ENCODE results near the gene EPHB1.

DNA sequence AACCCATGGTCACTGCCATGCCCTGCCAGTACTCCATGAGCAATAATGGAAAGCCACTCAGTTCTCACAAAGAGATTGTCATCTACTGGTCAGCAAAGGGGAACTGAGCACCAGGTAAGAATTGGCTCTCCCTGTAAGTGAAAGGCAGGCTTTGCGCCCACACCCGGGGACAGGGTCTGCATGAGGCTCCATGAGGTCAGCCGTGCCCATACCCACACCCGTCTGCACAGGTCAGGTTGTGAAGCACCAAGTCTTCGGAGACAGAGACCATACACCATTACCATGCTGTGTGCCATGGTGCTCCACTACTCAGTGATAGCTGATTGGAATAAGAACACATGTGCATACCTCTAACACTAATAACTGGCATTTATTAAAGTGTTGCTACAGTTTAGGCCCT, 322.9 kb downstream of the EPHB1 start:
- TF ChIP-seq EZH2 (IDR thresholded peaks at IDR 0.05; ENCODE audit: insufficient read depth, poor library complexity, severe bottlenecking) (no peak), EZH2phosphoT487 (IDR thresholded peaks at IDR 0.05; ENCODE audit: insufficient read depth, low read depth) (no peak)
